Stimulated activated CD4-positive, alpha-beta T cell treated with anti-CD3 and anti-CD28 coated beads, Interleukin-4, amount 100 ng/mL, for 24 hours (primary cell): Measurements from ENCODE around the gene TRIM71.
"Not testable (repeated sequence)": the region's sequence is repeated elsewhere in the genome, so short reads cannot be mapped to it uniquely, and the experiment has no call there.

Experiments
- DNase-seq: peaks from one replicate; pipeline ENCODE4 v3.0.0-alpha.2; 2020

The TRIM71 gene

DNA sequence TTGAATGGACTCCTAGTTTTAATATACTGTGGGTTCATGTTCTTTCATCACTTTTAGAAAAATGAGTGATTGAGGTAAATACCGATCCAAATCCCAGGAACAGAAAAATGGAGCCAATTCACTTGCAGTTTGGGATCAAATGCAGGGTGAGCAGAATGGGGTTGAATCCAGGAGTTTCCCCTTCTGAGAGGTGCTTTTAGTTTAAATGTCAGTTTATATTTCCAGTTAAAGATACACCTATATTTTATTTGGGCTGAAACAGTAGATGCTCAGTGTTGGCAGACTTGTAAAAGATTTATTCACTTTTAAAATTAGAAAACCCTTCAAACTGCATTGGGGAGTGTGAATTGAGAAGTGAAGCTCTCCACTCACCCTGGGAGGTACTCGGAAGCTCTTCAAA, 2.6 kb downstream of the TRIM71 start:
- no peak for DNase-seq

DNA sequence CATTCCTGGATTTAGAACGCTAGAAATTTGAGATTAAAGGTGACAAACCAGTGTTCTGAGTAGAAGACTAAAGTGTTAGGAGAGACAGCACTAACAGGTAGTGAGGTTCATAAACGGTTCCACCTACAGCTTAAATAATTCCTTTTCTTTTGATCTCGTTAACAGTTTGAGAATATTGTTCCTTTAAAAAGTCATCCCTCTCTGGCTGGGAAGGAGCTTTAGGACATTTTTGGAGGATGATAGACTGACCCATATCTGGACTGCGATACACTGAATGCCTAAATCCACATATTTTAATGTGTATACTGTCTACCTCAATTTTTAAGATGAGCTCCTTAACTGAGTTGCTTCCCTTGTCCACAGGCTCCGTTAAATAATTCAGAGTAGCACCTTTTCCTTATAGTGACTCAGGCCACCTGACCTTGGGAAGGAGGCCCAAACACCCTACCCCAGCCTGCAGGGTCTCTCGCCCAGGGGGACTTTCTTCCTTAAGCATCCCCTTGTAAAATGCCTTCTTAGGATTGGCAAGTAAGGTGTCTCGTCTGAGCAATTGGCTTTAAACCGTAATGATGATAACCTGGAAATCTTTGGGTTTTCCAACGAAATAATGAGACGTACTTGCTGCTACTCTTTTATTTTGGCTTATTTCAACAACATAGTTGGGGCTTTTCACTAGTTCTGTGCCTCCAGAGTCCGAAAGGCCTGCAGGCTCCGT, 3.3 kb downstream of the TRIM71 start:
- DNase-seq = no peak

GRCh38 chr3:32821686-32822296, 4.0 kb downstream of the TRIM71 start:
- DNase-seq = no peak

GRCh38 chr3:32822609-32823498, 5.1 kb downstream of the TRIM71 start:
- no peak for DNase-seq

DNA sequence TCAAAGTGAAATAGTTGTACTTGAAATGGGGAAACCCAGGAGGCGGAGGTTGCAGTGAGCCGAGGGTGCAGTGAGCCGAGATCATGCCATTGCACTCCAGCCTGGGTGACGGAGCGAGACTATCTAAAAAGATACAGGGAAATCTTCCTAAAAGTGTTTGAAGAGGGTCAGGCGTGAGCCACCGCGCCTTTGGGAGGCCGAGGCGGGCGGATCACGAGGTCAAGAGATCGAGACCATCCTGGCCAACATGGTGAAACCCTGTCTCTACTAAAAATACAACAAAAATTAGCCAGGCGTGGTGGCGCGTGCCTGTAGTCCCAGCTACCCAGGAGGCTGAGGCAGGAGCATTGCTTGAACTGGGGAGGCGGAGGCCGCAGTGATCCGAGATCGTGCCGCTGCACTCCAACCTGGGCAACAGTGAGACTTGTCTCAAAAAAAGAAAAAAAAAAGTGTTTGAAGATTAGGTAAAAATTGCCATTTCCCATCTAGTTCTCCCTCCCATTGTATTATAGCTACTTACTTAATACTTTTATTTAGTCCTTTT, 5.9 kb downstream of the TRIM71 start:
- DNase-seq = not testable (repeated sequence)

- DNase-seq = no peak
Observed at GRCh38 chr3:32825601-32826375, 8.0 kb downstream of the TRIM71 start.

- DNase-seq = no peak
Observed at GRCh38 chr3:32831062-32831461, 13.3 kb downstream of the TRIM71 start.

DNA sequence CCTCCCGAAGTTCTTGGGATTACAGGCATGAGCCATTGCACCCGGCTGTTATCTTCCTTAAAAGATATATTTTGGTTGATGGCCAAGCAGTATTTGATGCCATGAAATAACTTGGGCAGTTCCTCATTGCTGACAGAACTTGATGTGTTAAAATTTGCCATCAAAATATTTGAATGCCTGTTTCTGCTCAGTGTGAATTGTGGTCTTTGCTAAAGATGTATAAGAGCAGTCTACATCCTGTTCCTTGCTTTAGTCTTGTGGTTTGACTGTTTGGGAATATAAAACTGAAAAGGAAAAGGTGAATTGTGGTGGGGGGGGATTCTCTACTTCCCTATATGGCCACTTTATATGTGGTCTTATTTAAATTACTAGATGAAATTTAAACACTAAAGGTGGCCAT, 14.0 kb downstream of the TRIM71 start:
- no peak for DNase-seq

DNA sequence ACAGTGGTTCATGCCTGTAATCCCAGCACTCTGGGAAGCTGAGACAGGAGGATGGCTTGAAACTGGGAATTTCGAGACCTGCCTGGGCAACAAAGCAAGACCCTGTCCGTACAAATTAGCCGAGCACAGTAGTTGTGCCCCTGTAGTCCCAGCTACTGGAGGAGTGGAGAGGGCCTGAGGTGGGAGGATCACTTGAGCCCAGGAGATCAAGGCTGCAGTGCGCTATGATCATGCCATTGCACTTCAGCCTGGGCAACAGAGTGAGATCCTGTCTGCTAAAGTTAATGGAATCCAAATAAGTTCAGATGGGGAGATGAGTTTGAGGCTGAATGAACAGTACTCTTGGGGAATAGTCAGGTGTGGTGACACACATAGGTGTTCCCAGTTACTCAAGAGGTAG, 14.4 kb downstream of the TRIM71 start:
- DNase-seq = no peak

DNA sequence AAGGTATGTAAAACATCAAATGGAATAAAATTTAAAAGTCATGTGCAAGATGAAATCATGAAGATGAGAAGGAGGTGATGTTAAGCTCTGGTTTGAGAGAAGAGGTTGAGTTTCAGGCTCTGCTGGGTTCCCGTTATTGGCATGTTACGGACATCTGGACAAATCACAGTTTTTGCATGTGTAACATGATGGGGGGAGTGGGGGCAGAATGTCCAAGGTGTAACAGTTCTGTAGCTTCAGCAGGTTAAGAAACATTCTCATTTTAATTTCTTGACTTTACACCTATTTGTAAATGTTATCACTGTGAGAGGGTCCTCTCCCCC, 17.2 kb downstream of the TRIM71 start:
- DNase-seq = no peak

DNA sequence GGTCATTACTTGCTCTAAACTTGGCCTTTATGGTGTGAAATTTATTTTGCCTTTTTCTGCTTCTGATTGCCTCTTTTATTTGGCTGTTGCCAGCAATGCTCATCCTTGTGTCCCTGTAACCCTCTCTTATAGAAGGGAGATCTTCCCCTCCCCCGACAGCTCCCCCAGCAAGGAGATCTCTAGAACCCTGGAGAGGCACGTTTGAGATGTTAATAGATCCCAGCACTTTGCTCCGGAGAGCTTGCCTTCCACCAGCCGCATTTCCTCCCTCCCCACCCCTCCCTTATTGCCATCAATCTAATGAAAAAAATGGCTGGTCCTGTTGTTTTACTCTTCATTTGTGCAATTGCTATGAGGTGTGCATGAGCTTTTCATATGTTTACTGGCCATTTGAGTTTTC, 18.2 kb downstream of the TRIM71 start:
- DNase-seq = no peak

GRCh38 chr3:32836601-32837000, 18.8 kb downstream of the TRIM71 start:
- no peak for DNase-seq

GRCh38 chr3:32837366-32837765, 19.6 kb downstream of the TRIM71 start:
- no peak for DNase-seq

- DNase-seq = no peak
Observed at GRCh38 chr3:32837789-32838188, 20.0 kb downstream of the TRIM71 start.

- DNase-seq = no peak
Observed at GRCh38 chr3:32839714-32840085, 21.9 kb downstream of the TRIM71 start.

- DNase-seq = no peak
Observed at GRCh38 chr3:32840086-32840841, 22.5 kb downstream of the TRIM71 start.

DNA sequence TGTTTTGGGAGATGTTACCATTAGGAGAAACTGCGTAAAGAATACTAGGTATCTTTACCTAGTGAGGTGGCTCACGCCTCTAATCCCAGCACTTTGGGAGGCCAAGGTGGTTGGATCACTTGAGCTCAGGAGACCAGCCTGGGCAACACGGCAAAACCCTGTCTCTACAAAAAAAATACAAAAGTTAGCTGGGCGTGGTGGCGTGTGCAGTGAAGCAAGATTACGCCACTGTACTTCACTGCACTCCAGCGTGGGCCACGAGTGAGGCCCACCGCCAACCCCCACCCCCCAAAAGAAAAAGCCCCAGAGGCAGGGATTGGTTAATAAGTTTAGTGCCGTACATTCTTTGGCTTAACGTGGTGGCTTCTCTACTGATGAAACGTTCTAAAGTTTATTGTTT, 23.5 kb downstream of the TRIM71 start:
- no peak for DNase-seq

DNA sequence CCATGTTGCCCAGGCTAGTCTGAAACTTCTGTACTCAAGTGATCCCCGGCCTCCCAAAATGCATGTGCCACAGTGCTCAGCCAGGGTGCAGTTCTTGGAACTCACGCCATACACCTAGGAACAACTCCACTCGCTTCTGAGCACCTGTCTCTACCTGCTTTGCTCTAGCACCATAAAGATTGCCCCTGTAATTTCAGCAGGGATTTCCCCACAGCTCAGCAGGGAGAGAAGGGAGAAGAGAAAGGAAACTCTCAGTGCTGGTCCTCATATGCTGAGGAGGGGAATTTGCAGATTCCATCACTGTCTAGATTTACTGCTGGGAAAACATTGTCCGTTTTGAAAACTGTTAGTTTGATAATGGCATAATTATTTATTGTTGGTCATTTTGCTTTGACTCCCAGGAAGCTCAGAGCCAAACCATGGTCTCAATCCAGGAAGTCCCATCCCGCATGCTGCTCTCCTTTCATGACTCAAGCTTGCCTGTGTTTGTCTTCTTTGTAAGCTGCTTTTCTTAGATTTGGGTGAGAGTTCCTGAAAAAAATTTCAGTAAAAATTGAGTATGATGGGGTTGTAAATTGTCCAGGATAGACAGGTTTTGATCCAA, 24.2 kb downstream of the TRIM71 start:
- no peak for DNase-seq

- no peak for DNase-seq
Observed at GRCh38 chr3:32842531-32842931, 24.7 kb downstream of the TRIM71 start.

DNA sequence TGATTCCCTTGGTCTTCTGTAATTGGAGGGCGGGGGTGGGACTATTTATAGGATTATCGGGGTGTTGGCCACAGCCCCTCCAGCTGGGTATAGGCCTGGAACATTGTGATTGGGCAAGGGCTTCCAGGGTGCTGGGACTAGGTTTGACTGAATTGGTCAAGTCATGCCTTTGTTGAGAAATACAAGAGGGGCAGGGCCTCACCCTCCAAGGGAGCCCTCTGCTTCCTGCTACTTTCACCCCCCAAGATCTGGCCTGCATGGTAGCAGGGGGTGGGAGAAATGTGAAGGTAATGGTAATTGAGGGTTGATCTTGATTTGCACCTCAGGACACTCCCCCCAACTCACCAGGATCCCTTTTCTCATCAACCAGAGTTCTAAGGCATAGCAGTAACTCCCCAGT, 25.2 kb downstream of the TRIM71 start:
- DNase-seq = no peak

- no peak for DNase-seq
Observed at GRCh38 chr3:32843510-32844321, 25.9 kb downstream of the TRIM71 start.
